Measurements from ENCODE around the gene ACMSD.
"Not testable (repeated sequence)": the region's sequence is repeated elsewhere in the genome, so short reads cannot be mapped to it uniquely, and the experiment has no call there.

Gene ACMSD

DNA sequence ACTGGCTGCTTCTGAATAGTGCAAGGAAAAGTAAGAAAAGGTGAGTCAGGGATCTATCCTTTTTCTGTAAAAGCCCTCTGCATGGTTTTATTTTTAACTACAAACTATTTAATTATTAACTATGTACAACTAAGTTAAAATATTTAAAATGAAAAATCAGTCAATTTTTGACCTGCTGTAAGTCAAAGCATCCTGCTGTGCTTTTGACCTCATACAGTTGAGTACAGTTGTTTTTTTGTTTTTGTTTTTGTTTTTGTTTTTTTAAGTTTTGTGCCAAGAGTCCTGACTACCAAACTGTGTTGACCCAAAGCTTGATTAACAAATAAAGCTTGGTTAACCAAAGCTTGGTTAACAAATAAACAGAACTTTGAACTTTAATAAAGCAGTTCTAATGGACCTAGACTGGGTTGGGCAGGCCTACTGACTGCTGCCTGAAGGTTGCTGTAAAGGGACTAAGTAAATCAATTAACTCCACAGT, at the start of gene ACMSD:
Gene ACMSD, plus strand, starts transcription at position 474 of the 478 bp plus-strand sequence. CDS start 67 bp downstream, outside the sequence.
- in situ Hi-C loops (cut with HindIII; ENCODE audit: low sequenced_read_pairs), result no loop called here

DNA sequence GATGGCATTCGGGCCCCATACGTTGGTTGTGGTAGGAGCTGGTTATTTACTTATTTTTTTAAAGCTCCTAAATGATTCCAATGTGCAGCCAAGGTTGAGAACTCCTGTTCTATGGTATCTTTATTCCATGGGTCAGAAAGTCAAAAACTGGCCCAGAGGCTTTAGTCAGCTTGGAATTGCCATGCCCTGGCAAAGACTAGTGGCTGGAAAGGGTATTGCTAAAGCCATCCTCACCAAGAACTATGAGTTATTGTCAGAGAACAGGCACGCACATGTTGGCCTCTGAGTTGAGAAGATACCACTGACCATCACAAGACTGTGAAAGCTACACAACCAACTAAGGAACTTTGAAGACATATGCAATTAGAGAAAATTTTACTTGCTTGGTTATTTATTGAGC, 47.9 kb upstream of the ACMSD start:
- in situ Hi-C loops (cut with HindIII; ENCODE audit: low sequenced_read_pairs), result loop anchor here (5.0 kb wide), 1 partner anchor 102 kb away; no protein-coding TSS in a partner anchor

- in situ Hi-C loops (cut with HindIII; ENCODE audit: low sequenced_read_pairs), result loop anchor here (5.0 kb wide), 1 partner anchor 101 kb away; no protein-coding TSS in a partner anchor
Observed at GRCh38 chr2:134791616-134792015, 46.8 kb upstream of the ACMSD start.

GRCh38 chr2:134792186-134792585, 46.2 kb upstream of the ACMSD start:
- in situ Hi-C loops (cut with HindIII; ENCODE audit: low sequenced_read_pairs), result loop anchor here (5.0 kb wide), 1 partner anchor 100 kb away; no protein-coding TSS in a partner anchor

GRCh38 chr2:134795765-134796164, 42.7 kb upstream of the ACMSD start:
- in situ Hi-C loops (cut with HindIII; ENCODE audit: low sequenced_read_pairs), result no loop called here

DNA sequence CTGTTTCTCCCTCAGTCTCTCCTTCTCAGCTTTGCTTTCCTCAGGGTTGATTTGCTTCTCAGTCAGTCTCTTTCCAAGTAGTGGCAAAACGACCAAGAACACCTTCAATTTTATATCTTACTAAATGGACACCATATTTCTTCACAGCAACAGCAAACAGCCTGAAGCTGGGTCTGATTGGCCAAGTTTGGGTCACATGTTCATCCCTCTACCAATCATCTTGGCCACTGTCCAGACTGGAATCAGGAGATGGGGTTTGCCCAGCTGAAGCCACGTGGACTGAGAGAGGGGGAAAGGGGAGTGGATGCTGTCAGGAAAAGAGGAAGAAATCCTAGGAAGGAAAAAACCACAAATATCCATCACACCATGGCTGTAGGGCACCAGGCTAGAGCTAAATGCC, 42.0 kb upstream of the ACMSD start:
- in situ Hi-C loops (cut with HindIII; ENCODE audit: low sequenced_read_pairs), result no loop called here

DNA sequence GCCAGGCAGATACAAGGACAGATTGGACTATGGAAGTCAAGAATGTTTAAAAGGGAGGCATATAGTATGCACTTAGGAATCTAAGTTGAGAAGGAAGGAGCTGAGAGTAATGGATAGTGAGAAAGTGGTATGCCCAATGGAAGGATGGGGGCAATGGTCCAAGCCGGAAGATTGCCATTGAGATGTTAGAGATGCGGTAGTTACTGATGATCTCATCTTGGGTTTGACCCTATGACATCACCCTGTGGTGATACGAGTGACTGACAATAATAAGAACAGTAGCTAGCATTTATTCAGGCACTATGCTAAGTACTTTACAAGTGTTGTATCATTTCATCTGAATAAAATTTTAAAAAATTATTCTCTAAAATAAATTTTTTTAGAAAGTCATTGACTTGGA, 38.5 kb upstream of the ACMSD start:
- in situ Hi-C loops (cut with HindIII; ENCODE audit: low sequenced_read_pairs), result no loop called here

- in situ Hi-C loops (cut with HindIII; ENCODE audit: low sequenced_read_pairs), result no loop called here
Observed at GRCh38 chr2:134800341-134800740, 38.1 kb upstream of the ACMSD start.

DNA sequence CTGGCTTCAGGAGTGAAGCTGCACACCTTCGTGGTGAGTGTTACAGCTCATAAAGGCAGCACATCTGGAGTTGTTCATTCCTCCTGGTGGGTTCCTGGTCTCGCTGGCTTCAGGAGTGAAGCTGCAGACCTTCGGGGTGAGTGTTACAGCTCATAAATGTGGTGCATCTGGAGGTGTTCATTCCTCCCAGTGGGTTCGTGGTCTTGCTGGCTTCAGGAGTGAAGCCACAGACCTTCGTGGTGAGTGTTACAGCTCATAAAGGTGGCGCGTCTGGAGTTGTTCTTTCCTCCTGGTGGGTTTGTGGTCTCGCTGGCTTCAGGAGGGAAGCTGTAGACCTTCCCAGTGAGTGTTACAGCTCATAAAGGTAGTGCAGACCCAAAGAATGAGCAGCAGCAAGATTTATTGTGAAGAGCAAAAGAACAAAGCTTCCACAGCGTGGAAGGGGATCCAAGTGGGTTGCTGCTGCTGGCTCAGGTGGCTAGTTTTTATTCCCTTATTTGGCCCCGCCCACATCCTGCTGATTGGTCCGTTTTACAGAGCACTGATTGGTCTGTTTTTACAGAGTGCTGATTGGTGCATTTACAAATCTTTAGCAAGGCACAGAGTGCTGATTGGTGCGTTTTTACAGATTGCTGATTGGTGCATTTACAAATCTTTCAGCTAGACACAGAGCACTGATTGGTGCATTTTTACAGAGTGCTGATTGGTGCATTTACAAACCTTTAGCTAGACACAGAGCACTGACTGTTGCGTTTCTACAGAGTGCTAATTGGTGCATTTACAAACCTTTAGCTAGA, 34.6 kb upstream of the ACMSD start:
- in situ Hi-C loops (cut with HindIII; ENCODE audit: low sequenced_read_pairs), result not testable (repeated sequence)

- in situ Hi-C loops (cut with HindIII; ENCODE audit: low sequenced_read_pairs), result no loop called here
Observed at GRCh38 chr2:134815741-134816140, 22.7 kb upstream of the ACMSD start.

GRCh38 chr2:134818321-134818720, 20.1 kb upstream of the ACMSD start:
- in situ Hi-C loops (cut with HindIII; ENCODE audit: low sequenced_read_pairs), result no loop called here

DNA sequence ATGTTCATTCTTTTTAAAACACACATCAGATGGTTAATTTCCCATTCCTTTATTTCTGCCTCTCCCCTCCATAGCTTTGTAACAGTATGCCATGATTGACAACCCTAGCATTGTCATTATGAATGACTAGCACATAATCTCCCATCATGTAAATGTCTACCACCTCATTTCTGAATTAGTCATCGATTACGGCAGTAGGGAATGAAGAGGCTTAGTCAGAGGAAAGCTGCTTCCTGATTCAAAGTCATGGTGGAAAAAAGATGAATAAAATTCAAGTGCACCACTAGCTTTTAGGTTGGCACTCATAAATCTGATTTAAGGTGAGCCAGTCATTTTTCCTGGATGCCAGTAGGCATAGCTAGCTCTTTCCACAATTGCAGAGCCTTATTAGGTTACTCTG, 19.1 kb upstream of the ACMSD start:
- in situ Hi-C loops (cut with HindIII; ENCODE audit: low sequenced_read_pairs), result no loop called here

DNA sequence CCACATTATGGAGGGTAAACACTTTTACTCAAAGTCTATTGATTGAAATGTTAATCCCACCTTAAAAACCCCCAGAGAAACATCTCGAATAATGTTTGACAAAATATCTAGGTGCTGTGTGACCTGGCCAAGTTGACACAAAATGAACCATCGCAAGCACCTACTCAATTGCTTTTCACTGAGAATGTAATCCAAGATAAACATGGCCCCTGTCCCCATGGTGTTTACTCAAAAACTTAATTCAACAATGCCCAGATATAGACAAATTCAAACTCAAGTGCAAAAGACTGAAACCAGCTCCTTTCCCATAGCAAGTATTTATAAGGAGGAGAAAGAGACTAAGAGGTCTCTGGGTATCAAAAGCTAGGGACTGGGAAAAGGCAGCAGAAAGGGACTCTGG, 15.0 kb upstream of the ACMSD start:
- in situ Hi-C loops (cut with HindIII; ENCODE audit: low sequenced_read_pairs), result no loop called here

GRCh38 chr2:134823832-134824231, 14.6 kb upstream of the ACMSD start:
- in situ Hi-C loops (cut with HindIII; ENCODE audit: low sequenced_read_pairs), result no loop called here

DNA sequence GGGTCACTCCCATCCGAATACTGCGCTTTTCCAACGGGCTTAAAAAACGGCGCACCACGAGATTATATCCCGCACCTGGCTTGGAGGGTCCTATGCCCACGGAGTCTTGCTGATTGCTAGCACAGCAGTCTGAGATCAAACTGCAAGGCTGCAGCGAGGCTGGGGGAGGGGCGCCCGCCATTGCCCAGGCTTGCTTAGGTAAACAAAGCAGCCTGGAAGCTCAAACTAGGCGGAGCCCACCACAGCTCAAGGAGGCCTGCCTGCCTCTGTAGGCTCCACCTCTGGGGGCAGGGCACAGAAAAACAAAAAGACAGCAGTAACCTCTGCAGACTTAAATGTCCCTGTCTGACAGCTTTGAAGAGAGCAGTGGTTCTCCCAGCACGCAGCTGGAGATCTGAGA, 12.7 kb upstream of the ACMSD start:
- in situ Hi-C loops (cut with HindIII; ENCODE audit: low sequenced_read_pairs), result not testable (repeated sequence)

DNA sequence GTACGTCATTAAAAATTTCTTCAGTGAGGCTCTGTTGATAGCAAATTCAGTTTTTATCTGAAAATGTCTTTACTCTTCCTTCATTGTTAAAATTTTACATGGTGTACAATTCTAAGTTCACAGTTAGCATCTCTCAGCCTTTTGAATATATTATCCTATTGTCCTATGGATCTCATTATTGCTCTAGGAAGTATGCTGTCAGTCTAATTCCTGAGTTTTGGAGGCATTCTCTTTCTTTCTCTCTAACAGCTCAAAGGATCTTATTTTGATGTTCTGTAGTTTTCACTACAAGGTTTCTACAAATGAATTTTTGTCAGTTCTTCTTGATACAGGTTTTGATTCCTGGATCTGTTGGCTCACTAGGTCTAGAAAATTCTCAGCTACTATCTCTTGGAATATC, 2.9 kb upstream of the ACMSD start:
- in situ Hi-C loops (cut with HindIII; ENCODE audit: low sequenced_read_pairs), result no loop called here

DNA sequence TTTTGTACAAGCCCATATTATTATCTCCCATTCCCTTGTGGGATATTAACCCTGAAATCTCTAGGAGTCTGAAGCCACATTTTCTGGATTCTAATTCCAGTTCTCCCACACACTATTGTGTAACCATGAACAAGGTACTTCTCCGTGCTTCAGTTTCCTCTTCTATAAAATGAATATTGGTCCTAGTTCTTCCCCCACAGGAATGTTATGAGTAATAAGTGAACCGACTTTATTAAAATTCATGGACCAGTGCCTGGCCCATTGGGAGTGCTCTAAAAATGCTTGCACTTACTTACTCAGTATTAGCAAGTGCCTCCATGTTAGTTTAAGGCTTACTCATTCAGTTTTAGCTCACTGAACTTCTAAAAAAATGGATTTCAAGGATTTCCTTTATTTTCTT, 1.4 kb upstream of the ACMSD start:
- in situ Hi-C loops (cut with HindIII; ENCODE audit: low sequenced_read_pairs), result no loop called here

- in situ Hi-C loops (cut with HindIII; ENCODE audit: low sequenced_read_pairs), result no loop called here
Observed at GRCh38 chr2:134839649-134840048, 1.2 kb downstream of the ACMSD start.

DNA sequence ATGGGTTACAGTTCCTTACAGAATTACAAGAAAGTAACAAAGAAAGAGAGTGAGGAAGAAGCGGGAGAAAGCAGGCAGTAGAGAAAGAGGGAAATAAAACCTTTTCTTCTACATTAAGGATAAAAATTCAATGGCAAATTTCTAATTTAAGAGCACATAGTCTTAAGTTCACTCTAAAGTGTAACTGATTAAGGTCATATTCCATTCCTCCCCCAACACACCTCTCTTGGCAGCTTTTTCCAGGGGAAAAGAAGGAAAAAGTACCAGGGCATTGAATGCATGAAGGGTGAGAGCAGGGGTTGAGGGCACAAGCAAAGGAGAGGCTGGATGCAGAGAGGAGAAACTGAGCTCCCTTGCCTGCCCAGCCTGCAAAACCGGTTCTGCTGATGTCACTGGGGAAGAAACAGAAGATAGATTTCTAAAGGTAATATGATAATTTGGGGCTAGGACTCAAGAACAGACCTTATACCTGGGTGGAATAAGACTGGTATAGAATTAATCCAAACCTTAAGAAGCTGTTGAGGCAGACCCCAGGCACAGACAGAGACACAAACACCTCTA, 4.6 kb downstream of the ACMSD start:
- in situ Hi-C loops (cut with HindIII; ENCODE audit: low sequenced_read_pairs), result no loop called here

DNA sequence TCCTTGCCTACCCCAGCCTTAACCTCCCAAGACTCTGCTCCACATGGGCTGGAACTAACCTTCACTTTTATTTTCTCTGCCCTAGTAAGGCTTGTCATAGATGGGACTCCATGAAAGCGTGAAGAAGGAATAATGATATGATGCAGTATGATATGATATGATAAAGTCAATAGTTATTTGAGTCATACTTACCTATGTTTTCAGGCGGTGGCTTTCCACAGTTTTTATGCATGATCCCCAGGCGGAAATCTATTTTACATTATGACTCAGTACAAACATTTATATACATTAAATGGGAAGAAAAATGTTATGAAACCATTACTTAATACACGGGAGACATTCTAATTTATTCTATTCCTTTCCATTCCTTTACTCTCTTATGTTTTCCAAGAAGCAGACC, 5.6 kb downstream of the ACMSD start:
- in situ Hi-C loops (cut with HindIII; ENCODE audit: low sequenced_read_pairs), result no loop called here

- in situ Hi-C loops (cut with HindIII; ENCODE audit: low sequenced_read_pairs), result no loop called here
Observed at GRCh38 chr2:134845028-134845427, 6.6 kb downstream of the ACMSD start.

GRCh38 chr2:134845719-134846118, 7.3 kb downstream of the ACMSD start:
- in situ Hi-C loops (cut with HindIII; ENCODE audit: low sequenced_read_pairs), result no loop called here

Data from endothelial cell of hepatic sinusoid (primary cell).